NCI-H1092 (cell line): ENCODE data around the gene MCCD1.
"Not testable (repeated sequence)": the region's sequence is repeated elsewhere in the genome, so short reads cannot be mapped to it uniquely, and the experiment has no call there.

Source experiments
- DNase-seq: peaks from one replicate; lab custom pipeline; 2025; lab: John Stamatoyannopoulos, UW

Gene MCCD1

DNA sequence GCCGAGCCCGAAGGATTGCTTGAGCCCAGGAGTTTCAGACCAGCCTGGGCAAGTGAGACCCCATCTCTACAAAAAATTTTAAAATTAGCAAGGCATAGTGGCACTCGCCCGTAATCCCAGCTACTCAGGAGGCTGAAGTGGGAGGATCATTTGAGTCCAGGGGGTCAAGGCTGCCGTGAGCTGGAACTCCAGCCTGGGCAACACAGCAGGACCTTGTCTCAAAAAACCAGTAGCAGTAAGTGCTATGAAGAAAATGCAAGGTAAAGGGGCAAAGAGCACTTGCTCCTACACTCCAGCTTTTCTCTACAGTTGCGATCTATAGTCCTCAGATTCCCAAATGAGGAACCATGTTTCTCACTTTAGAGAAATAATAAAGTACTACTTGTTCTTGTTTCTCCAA, 14.9 kb downstream of the MCCD1 start:
- DNase-seq = no peak

DNA sequence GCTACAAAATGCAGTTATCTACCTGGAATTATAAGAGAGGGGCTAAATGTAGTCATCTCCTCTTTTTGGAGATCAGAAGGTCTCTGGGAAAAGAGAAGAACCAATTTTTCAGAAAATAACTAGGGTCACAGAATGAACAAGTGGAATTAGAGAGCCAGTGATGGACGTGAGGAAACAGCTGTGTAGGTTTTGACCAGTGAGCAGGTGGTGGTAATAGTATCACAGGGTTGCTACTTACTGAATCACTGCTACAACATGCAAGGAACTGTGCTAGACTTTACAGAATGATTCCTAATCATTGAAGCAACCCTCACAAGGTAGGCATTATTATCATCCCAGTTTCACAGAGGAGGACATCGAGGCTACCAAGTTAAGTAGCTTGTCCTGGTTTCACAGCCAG, 15.9 kb downstream of the MCCD1 start:
- DNase-seq = no peak

DNA sequence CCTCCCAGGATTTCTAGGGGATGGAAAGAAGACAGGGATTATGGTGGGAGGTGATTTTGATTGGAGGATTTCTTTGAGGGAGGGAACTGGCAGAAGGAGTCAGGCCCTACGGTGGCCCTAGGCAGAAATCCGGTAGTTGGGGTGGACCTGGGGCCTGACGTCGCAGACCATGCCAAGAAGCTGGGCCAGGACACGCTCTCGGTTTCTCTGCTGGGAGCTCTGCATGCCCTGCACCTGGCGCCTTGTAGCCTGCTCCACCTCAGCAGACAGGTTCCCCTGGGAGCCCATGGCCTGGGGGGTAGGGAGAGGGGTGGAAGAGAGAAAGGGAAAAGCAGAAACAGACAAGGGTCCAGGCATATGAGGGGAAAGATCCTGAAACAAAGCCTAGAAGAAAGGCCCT, 16.5 kb downstream of the MCCD1 start:
- DNase-seq = no peak

DNA sequence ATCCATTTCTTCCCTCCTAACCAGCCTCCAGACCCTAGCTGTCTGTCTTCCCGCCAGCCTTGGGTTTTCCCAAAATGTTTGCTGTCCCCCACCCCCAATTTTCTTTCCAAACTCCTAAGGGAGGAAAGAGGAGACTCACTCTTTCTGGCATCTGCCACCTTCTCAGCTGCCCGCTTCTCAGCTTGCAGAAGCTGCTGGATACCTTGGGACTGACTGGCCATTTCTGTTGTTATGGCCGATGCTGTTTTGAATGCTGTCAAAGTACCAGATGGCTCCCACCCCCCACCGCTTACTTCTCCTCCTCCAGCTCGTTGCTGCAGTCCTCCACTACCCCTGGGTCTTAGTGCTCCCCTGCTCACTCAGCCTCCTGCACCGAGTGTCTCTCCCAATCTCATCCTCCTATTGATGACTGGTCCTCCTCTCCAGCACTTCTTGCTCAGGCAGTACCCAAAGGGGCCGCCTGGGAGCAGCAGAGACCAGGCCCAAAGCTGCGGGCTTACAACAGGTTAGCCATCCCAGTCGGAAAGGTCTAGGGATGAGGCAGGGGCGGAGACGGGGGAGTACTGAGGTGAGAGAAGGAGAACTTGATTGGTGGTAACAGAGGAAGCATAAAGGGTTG, 17.7 kb downstream of the MCCD1 start, which contains the start of gene ATP6V1G2:
Gene ATP6V1G2, minus strand, starts transcription at position 270 of the 619 bp plus-strand sequence. Its CDS starts 49 bp downstream, at position 221.
- peak; percentile 77 for DNase-seq

DNA sequence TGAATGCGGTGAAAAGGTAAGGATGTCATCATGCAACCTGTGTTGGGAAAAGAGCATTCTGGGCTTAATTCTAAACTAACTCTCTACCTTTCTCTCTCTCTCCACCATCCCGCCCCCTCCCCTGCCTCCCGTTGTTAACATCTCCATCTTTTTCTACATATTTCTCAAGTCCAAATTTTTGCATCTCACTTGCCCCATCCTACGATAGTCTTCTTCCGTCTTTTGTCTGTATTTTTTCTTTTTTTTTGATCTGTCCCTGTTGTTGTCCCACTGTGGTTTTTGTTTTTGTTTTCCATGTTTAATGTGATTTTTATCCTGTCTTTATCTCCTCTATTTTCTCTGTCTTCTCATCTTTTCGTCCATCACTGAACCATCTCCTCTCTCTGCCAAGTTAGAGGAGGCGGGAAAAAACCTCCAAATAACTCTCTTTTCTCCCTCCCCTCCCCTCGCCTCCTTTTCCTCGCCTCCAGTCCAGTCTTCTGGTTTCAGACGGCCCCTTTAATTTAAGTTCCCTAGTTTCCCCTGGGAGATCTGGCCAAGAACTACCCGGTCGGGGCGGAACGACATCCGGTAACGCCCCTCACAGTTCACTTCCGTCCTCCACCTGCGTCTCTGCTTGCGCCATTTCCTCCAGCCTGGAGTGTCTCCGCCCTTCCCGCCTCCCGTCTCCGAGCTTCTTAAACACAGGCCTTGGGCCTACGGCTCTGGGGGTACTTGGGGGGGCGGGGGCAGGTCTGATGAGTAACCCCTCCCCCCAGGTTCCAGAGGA, 18.4 kb downstream of the MCCD1 start, which contains the start of gene NFKBIL1:
Gene NFKBIL1, plus strand, starts transcription at position 651 of the 769 bp plus-strand sequence. Its CDS starts 87 bp downstream, at position 738.
- peak; percentile 88 for DNase-seq

DNA sequence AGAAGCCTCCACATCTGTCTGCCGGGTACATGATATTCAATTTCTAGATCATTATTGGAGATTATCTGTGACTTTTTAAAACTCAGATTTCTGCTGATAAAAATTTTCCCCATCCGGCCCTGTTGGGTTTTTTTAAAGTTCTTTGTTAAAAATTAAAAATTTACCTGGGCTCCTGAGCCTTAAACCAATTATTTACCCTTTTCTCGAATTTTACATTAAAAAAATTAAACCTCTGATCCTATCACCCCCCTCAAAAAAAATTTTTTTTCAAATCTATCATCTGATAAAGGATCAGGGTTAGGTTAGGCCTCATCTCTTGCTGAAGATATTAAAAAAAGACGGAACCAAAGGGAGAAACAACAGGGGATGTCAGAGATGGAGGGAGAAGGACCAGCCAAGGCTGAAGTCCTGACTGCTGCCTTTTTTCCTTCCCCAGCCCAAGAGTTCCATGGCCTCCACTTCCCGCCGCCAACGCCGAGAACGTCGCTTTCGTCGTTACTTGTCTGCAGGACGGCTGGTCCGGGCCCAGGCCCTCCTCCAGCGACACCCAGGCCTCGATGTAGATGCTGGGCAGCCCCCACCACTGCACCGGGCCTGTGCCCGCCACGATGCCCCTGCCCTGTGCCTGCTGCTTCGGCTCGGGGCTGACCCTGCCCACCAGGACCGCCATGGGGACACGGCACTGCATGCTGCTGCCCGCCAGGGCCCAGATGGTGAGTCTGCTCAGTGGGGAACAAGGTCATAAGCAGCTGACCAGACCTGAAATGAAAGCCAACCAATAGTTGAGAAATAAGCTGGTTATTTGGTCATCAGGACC, 19.2 kb downstream of the MCCD1 start:
- DNase-seq = no peak

DNA sequence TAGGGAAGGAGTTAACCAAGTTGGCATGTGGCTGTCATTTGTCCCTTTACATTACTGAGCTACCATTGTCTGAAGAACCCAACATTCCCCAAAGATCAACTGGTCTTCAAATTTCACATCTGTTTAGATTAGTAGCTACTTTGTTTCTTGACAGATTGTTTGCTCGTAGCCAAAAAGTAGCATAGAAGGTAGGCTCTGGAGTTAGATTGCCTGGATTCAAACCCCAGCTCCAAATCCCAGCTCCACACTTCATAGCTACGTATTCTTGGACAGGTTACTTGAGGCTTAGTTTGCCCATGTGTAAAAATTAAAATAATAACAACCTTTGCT, 19.7 kb downstream of the MCCD1 start:
- no peak for DNase-seq

DNA sequence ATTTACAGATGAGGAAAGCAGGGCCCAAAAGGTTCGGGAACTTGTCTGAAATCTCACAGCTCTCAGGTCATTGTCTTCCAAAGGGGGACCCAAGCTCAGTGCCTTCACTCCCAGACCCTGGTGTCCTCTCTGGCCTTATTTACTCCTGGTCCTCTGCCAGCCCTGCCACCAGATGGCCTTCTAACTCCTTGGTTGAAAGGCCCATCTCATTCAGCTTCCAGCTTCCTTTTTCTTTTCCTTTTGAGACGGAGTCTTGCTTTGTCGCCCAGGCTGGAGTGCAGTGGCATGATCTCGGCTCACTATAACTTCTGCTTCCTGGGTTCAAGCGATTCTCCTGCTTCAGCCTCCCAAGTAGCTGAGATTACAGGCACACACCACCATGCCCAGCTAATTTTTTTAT, 22.6 kb downstream of the MCCD1 start:
- not testable (repeated sequence) for DNase-seq

DNA sequence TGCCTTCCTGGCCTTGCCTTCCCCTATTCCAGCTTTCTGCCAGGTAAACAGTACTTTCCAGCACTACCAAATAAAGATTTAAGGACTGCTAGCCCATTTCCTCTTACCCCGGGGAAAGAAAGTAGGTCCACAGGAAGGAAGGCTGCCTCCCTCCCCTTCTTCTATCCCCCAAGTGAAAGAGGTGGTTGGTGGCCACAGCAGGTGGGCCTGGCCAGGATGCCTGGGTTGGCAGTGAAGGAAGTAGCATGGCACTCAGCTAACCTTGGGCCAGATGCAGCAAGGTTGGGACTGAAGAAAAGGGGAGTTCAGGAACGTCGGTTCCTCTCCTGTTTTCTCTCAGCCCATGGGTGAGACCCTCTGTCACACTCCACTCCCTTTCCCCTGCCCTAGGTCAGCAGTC, 27.5 kb downstream of the MCCD1 start:
- DNase-seq = no peak

DNA sequence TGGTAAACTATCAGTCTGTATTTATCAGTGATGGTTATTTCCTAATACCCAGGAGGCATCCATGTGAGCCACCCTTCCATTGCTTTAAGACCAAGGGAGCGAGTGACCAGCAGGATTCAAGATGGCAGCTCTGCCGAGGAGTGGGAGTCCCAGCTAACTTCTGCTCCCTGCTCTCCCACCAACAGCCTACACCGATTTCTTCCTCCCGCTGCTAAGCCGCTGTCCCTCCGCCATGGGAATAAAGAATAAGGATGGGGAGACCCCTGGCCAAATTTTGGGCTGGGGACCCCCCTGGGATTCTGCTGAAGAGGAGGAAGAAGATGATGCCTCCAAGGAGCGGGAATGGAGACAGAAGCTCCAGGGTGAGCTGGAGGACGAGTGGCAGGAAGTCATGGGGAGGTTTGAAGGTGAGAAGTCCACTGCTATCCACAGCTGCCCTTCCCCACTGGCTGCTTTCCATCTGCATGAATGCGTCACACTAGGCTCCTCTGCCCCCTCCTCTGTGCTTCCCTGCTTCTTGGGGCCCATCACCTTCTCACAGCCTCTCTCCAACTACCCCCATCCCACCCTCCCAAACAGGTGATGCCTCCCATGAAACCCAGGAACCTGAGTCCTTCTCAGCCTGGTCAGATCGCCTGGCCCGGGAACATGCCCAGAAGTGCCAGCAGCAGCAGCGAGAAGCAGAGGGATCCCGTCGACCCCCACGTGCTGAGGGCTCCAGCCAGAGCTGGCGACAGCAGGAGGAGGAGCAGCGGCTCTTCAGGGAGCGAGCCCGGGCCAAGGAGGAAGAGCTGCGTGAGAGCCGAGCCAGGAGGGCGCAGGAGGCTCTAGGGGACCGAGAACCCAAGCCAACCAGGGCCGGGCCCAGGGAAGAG, 28.9 kb downstream of the MCCD1 start:
- DNase-seq = no peak

DNA sequence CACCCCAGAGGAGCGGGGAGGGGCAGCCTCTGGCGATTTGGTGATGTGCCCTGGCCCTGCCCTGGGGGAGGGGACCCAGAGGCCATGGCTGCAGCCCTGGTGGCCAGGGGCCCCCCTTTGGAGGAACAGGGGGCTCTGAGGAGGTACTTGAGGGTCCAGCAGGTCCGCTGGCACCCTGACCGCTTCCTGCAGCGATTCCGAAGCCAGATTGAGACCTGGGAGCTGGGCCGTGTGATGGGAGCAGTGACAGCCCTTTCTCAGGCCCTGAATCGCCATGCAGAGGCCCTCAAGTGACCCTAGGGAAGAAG, 29.5 kb downstream of the MCCD1 start:
- no peak for DNase-seq

DNA sequence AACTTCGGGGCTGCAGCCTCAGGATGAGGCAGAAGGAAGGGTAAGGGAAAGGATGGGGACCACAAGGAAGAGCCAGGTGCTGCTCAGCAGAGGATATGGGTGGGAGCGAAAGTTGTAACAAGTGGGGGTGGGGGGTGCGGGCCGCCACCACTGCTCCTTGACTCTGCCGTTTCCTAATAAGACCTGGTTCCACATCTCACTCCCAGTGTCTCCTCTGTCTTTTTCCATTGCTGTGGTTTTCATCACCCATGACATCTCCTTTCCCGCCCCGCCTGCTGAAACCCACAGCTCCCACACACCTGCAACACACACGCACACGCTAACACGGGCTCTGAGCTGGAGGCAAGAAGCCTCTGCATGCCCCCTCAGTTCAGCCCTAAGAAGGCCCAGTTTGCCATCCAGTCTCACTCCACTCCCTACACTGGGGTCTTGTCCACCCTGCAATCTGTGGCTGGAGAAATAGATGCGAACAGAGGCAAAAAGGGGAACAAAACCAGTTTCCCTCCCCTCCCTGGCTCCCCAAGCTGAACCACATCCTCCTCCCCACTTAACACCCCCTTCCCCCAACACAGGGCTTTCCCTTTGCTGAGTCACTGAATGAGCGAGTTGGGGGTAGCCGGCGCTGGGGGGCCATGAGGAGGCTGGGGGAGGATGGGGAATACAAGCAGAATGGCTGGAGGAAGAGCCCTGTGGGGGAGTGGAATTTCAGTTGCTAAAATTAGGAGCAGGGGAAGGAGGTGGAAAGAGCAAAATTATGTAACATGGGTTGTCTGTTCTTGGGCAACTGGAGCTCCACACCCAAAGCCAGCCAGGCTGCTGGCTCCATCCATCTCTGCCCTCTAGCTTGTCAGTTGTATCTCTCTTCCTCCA, 30.1 kb downstream of the MCCD1 start:
- no peak for DNase-seq

DNA sequence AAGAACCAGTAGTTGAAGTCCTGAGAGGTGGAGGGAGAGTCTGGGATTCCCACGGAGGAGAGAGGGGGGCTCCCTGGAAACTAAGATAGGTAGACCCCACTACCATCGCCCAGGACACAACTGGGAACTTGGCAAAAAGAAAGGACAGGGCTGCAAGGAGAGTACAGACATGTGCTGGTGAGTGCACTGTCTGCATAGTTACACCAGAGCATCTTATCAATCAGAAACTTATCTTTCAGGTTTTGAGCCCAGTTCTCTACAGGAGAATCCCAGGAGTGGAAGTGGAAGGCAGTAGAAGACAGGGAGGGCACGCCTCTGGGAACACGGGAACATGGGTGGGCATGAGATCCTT, 30.8 kb downstream of the MCCD1 start:
- DNase-seq = no peak

DNA sequence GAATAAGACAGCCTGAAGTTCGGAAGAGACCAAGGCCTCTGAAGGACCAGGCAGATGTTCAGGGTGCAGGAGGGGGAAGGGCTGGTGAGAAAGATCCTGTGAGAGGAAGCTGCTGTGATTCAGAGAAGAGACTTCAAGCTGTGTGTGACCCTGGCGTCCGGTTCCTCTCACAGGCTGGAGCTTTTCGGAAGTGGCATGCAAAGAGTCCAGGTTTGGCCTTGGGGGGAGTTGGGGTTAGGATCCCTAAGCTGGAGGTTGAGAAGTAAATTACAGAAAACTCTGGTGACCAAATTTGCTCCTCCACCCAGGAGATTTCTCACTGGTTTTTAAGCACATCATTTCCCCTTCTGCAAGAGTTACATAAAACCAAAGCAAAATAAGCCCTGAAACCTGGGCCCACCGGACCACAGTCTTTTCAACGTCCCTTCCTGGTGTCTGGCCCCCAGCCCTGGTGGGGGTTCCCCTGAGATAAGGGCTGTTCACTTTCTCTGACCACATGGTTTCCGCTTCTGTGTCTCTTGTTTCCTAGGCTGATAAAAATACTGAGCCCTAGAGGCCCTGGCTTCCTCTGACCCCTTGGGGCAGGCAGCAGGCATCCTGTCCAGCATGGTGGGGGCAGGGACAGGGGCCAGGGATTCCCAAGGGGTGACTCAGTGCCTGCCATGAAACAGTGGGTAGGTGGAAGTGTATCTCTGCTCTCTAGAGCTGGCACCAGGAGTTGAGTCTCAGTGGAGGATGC, 31.4 kb downstream of the MCCD1 start:
- no peak for DNase-seq

DNA sequence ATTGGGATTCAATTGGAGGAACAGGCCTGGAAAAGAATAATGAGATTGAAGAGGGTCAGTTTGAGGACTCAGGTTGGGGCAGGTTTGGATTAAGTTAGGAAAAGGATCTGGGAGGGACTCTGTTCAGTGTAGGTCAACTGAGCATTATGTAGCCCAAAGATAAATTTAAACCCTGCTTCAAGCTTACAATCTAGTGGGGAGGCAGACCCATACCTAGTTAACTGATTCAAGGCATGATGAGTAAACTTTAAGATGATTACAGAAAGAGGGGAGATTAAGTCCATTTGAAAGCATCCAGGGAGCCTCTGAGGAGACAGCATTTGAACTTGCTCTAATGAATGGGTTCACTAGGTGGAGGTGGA, 31.9 kb downstream of the MCCD1 start:
- no peak for DNase-seq

DNA sequence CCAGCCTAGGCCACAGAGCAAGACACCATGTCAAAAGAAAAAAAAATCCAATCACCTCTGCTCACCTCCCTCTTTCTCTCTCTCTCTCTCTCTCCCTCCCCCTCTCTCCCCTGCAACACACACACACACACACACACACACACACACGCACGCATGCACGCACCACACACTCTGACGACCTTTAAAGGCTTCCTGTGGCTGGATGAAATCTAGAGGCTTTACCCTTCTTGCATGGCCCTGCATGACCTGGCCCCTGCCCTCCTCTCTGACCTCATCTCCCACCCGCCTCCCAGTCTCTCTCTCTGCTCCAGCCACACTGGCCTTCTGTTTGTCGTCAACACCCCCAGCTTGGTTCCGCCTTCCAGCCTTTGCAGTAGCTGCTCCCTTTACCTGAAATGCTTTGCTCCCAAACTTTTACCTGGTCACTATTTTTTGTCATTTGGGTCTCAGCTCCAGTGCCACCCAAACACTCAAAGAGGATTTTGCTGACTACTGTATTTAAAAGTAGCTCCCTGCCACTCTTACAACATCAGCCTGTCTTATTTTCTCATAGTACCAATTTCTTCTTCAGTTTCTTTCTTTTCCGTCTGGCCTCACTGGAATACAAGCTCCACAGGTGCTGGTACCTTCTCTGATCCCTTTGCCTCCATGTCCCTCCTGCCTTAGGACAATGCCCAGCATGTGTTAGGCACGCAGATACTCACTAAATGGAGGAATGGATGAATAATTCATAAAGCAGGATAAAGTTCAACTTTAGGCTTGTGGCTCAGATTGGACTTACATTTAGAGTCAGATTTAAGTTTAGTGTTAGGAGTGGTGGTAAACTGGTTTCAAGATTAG, 39.0 kb downstream of the MCCD1 start:
- DNase-seq = no peak

DNA sequence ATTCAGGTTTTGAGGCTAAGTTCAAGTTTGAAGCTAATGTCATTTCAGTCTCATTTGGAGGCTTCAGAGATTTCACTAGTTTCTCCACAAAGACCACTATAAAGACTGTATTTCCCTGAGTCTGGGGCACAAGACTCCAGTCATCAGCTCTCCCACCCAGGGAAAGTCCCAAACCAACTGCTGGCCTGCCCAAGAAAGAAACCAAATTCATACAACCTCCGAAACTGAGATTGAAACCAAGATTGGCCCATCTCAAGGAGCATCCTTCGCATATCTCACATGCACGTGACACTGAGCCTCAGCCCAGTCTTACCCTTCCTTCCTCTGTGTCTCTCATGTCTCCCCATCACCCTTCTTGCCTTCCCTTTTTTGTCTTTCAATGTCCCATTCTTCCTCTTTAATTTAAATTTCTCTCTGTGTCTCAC, 39.8 kb downstream of the MCCD1 start:
- DNase-seq = no peak

DNA sequence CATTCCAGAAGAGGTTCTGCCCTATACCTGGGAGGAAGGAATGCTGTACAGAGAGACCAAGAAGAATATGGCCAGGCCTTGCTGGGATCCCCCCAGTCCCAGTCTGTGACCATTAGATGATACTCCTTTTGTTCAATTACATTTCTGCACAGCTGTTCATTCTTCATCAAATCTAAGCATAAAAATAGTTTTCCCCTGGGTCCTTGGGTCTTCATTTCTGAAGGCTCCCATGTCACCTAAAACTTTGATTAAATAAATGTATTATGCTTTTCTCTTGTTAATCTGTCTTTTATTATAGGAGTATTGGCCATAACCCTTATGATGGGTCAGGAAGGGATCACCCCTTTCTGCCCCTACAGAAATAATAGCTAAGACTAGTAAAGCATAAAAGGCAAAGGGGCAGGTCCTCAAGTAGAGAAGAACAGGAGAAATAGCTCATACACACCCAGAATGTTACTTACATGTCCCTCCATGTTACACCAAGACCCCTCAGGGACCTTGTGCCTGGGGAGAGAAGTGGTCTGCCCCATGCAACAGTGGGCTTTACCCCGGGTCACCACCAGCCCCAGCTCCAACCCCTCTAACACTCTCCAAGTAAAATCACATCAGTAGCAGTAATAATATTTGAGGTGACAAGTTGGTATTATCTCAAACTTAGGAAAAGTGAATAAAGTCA, 41.2 kb downstream of the MCCD1 start:
- no peak for DNase-seq
